Measurements from ENCODE around the gene CGB7.
A peak's percentile ranks its signal among the peaks of the same experiment; 100 is the strongest.
"Not testable (repeated sequence)": the region's sequence is repeated elsewhere in the genome, so short reads cannot be mapped to it uniquely, and the experiment has no call there.

CGB7 gene

DNA sequence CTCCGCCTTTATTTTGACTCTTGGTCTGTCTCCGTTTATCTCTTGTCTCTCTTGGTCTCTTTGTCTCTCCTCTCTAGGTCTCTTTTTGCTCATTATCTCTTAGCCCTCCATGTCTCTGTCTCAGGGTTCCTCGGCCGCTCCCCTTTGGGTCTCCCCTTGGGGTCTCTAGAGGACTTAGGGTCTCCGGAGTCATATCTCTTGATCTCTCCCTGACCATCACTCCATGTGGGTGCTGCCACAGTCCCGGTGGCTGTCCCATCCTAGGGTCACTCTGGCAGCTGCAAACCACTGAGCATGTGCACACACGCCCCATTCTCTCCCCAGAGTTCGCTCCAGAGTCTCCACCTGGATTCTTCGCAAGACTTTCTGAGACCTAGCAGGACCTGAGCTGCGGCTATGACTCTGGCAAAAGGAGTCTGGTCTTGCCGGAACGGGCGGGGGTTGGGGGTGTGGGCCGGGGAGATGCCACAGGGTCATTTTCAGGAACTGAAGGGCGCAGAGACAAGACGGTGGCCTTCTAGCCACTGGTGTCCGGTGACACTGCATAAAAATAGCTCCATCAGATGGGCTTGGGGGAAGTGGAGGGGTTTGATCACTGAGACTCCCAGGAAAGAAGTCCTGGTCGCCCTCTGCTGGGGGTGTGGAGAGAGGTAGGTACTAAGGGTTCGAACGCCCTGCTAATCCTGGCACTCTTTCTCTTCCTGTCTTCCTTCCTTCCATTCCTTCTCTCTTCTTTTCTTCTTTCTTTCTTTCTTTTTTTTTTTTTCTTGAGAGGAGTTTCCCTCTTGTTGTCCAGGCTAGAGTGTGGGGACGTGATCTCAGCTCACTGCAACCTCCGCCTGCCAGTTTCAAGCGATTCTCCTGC, 16.2 kb upstream of the CGB7 start:
- DNase-seq (ENCODE audit: low read depth in 3 of 3), result no peak

DNA sequence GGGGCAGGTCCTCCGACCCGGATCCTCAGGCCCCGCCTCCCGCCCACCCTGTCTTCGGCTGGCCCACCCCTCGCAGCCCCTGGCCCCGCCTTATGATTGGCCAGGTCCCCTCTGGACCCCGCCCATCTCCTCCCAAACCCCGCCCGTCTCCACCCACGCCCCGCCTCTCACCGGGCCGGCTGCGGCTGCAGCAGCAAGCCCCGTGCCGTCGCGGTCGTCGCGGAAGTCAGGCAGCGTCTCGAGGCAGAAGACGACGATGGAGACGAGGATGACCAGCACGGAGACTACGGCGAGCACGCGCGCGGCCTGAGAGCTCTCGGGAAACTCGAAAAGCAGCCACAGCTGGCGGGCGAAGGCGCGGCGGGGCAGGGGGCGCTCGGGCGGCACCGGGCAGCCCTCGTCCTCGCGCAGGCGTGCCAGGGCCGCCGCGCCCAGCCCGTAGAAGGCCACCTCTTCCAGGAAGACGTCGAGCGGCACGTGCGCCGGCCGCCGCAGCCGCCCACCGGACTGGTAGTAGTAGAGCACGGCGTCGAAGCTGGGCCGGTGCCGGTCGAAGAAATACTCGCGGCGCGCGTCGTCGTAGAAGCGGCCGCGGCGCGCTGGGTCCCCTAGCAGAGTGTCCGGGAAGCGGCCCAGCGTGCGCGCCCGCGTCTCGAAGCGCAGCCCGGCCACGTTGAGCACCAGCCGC, 14.5 kb upstream of the CGB7 start:
- peak in 2 of 3 experiments; percentile 15 to 27 for DNase-seq (ENCODE audit: low read depth in 3 of 3)

DNA sequence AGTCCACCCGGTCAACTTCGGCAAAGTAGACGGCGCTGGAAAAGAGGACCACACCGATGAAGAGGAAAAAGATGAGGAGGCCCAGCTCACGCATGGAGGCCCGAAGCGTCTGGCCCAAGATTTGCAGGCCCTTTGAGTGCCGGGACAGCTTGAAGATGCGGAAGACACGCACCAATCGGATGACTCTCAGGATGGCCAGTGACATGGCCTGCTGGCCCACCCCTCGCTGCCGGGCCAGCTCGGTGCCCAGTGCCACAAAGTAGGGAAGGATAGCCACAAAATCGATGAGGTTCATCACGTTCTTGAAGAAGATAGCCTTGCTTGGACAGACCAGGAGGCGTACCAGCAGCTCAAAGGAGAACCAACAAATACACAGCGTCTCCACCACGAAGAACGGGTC, 12.9 kb upstream of the CGB7 start:
- no peak for DNase-seq (ENCODE audit: low read depth in 3 of 3)

DNA sequence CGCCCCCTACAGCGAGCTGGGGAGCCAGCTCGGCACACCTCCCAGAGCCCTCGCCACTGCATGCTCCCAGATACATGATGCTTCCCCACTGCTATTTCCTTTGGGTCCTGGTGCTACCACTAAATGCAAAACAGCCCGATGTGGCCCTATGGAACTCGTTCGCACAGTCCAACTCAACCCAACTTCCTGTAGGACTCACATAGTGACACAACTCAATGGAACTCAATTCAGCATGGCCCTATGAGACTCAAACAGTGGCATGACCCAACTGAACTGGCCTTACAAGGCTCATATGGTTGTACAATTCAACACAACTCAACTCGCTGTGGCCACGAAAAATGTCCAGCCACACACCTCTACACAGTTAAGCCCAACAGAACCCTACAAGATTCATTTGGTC, 11.5 kb upstream of the CGB7 start:
- DNase-seq (ENCODE audit: low read depth in 3 of 3), result no peak

DNA sequence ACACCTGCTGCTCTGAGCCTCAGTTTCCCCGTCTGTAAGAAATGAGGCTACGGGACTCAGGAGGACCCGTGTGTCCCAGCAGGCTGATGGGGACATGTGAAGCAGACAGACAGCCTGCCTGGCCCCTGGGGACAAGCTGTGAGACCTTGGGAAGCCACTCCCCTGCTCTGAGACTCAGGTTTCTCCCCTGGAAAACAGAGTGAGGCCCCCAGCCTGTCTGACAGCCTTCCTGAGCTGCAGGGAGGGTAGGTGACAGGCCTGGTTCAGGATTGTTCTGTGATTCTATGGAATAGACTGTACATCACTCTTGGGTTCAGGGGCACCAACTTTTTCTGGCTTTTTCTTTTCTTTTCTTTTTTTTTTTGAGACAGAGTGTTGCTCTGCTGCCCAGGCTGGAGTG, 10.0 kb upstream of the CGB7 start:
- DNase-seq (ENCODE audit: low read depth in 3 of 3), result no peak

DNA sequence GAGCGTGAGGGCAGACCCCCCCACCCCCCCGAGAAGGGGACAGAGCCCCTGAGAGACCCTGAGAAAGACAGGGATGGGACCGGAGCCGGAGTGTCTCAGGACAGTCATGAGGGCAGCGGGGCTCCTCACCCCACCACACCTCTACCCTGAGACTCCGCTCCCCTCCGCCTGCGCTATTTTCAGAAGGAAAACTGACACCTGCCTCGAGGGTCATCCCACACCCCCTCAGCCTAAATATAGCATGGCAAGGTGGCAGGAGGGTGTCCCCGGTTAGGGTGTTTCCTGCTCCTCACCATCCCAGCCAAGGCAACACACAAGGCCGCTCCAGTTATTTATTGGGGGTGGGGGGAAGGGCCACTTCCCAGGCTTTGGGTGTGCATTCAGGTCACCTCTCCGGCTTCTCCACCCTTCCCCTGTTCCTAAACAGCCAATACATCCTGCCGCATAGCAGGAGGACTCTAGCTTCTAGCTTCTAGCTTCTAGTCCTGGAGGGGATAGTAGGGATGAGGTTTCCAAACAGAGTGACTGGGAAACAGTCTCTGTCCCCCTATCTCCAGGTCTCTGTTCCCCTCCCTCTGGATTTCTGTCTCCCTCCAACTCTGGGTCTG, 8.5 kb upstream of the CGB7 start:
- no peak for DNase-seq (ENCODE audit: low read depth in 3 of 3)

DNA sequence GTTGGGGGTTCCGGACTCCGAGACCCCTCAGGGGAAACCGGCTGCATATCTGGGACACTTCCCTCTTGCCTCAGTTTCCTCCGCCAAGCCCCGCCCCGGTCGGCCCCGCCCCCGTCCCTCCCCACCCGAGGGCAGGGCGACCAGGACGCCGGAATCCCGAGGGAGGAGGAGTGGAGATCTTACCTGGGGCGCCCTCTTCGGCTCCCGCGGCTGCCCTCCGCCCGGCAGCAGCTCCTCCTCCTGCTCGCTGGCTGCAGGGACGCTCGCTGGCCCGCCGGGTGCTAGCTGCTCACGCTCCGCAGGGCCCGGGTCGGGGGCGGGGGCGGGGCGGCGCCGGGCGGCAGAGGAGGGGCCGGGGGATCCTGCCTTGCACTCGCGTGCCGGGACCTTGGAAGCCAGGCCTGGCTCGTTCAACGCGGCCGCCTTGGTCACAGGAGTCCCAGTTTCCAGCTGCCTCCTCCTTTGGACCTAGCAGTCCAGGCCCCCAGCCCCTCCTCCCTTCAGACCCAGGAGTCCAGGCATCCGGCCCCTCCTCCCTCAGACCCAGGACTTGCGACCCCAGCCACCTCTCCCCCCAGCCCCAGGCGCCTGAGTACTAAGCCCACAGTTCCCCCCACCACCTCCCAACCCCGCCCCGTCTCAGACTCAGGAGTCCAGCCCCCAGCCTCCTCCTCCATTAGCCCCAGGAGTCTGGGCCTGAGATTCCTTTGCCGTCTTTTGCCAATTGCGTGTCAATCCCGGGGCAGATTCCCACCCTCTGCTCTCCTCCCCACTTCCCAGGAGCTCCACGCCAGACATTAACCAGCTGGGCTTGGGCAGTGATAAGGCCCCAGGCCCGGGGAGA, 7.4 kb upstream of the CGB7 start, which contains the start of gene NTF4:
Gene NTF4, minus strand, starts transcription at position 51 of the 844 bp plus-strand sequence. CDS start 2,821 bp downstream, outside the sequence.
- DNase-seq (ENCODE audit: low read depth in 3 of 3), result no peak

DNA sequence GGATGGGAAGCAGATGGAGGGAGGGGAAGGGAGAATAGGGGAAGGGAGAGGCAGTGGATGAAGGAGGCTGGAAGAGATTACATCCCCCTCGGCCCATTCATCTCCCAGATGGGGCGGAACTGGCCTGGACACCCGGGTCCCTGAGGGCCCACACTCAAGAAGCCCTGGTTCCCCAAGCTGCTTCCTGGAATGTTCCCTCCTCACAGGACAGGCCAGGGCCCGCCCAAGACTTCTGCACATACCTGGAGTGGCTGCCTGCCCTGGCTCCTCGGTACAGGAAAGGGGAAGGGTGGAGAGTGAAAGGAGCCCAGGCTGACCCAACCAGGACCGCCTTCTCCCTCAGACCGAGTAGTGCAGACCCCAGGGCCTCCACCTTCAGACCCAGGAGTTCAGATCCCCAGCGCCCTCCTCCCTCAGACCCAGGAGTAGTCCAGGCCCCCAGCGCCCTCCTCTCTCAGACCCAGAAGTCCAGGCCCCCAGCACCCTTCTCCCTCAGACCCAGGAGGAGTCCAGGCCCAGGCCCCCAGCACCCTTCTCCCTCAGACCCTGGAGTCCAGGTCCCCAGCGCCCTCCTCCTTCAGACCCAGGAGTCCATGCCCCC, 6.6 kb upstream of the CGB7 start:
- no peak for DNase-seq (ENCODE audit: low read depth in 3 of 3)

DNA sequence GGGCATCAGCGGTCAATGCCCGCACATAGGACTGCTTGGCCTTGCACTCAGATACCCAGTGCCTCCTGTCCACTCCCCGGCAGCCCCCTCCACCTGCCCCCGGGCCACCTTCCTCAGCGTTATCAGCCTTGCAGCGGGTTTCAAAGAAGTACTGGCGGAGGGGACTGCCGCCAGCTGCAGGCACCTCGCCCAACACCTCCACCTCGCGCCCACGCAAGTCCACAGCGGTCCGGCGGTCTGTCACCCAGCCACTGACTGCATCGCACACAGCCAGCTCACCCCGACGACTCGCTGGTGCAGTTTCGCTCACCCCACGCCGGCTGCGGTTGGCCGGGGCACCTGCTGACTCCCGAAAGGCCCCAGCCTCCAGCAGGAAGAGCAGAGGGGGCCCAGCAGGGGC, 3.9 kb upstream of the CGB7 start:
- no peak for DNase-seq (ENCODE audit: low read depth in 3 of 3)

DNA sequence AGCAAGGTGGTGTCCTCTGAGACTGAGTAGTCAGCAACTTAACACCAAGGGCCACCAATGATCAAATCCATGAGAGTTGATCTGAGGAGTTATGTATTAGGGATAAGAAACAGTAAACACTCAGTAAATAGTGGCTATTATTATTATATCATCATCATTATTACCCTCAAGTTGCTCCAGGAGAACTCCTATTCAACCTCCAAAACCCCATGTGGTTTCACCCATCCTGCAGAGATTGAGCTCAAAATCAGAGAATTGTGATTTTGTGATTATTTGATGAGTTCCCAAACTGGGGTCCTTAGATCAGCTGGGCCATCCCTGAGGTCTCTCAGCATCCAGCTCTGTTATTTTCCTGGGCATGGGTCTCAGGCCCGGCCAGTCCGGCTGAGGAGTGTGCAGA, 3.5 kb upstream of the CGB7 start:
- no peak for DNase-seq (ENCODE audit: low read depth in 3 of 3)

DNA sequence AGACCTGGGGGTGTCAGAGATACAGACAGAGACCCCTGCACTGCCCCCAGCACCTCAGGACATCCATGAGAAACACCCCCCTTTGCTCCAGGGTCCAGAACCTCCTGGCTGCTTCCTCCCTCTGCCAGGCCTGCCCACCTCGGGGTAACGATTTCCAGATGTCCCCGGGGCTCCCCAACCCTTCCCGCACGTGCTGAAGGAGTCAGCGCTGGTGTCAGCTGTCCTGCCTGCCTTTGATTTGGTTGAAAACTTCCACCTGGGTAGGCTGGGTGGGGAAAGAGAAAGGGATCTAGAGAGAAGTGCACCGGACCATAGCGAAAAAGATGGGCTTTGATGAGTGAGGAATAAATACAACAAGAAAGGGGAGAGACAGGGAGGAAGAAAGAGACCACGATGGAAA, 1.5 kb upstream of the CGB7 start:
- DNase-seq (ENCODE audit: low read depth in 3 of 3), result no peak

DNA sequence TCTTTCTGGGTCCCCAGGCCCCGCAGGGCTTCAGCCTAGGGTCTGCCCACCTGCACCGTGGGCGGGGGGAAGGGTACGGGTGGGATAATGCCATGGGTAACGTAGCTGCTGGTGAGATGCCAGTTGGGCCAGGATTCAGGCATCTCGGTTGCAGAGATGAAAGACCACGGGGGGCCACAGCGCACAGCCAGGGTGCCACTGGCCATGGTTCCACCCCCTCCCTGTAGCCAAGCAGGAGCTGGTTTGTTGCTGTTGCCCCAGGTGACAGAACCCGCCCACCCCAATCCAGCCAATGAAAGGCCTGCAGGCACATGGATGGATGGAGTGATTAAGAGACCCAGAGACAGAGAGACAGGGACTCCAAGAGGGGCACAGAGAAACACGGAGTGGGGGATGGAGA, 1.0 kb upstream of the CGB7 start:
- no peak for DNase-seq (ENCODE audit: low read depth in 3 of 3)

DNA sequence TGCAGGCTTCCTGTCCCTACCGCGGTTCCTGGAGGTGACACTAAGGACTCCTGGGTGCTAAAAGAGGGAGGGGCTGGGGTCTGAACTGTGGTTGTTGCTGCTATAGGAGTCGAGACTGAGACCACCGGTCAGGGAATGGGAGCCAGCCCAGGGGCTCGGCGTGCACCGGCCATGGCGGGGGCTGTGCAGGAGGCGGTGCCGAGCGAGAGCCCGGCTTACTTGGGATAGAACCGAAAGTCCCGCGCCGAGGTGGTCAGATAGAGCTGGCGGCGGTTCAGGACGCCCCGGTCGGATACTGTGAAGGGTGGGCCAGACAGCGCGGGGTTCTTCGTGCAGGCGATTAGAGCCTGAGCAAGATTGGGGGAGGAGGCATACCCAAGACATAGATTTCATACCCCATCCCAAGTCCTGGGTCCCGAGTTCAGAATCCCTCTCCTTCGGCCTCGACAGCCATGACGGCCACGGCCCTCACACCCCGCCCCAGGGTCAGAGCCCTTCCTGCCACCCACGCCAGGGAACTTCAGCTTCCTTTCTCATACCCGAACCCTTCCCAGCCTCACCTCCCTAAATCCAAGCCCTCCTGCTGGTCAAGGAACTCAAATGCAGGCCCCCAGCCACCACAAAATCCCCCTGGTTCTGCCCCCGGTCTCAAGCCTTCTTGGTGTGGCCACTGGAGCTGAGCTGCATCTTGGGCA, 500 bp downstream of the CGB7 start:
- DNase-seq (ENCODE audit: low read depth in 3 of 3), result not testable (repeated sequence)

DNA sequence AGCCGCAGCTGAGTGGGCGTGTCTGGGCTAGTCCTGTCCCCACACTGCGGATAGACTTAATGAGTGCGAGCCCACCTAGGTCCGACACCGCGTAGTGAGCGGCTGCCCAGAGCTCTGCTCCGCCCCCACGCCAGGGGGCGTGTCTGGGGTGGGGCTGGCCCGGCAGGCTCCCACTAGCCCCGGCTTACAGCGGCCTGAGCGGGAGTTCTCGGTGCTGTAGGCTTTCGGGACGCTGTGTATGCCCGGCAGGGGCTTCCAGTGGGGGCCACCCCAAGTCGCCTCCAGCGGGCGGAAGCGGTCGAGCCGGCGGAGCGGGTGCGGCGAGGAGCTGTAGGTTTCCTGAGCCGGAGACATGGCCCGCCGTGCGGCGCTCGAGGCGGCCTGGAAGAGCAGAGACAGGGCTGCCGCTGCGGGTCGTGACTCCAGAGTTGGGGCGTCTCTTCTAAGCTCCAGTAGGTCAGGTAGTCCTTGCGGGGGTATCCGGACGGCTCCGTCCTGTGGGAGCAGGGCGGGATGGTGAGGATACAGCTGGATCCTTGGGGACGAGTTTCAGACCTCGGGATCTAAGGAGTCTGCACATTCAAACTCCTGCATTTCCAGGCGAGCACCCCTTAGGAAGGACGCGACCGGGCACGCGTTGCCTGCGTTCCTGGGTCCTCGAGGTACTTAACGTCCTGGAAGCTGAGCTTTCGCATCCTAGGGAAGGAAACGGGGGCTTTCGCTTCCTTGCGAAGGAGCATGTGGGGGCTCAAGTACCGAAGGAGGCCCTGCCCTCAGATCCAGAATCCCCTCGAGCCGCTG, 1.2 kb downstream of the CGB7 start:
- DNase-seq (ENCODE audit: low read depth in 3 of 3), result peak; percentile 18 to 39 (median 36)

DNA sequence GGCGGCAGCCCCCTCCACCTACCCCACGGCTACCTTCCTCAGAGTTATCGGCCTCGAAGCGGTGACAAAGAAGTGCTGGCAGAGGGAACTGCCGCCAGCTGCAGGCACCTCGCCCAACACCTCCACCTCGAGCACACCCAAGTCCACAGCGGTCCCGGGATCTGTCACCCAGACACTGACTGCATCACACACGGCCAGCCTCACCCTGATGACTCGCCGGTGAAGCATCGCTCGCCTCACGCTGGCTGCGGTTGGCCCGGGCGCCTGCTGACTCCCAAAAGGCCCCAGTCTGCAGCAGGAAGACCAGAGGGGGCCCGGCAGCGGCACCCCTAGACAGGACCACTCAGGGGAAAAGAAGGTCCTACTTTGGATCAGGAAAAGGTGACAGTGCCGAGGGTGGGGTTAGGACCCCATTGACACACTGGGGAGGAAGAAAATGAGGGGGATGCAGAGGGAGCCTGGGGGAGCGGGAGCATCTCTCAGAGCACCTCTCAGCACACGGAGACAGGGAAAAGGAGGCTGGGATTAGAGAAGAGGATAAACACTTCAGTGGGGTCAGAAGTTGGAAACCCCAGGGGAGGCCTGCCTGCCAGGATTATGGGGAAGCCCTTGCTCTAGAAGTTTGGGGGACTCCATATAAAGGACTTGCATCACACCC, 7.0 kb downstream of the CGB7 start:
- not testable (repeated sequence) for DNase-seq (ENCODE audit: low read depth in 3 of 3)

DNA sequence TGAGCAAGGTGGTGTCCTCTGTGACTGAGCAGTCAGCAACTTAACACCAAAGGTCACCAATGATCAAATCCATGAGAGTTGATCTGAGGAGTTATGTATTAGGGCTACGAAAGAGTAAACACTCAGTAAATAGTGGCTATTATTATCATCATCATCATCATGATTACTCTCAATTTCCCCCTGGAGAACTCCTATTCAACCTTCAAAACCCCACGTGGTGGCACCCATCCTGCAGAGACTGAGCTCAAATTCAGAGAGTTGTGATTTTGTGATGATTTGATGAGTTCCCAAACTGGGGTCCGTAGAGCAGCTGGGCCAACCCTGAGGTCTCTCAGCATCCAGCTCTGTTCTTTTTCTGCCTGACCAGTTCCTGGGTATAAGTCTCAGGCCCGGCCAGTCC, 7.7 kb downstream of the CGB7 start:
- not testable (repeated sequence) for DNase-seq (ENCODE audit: low read depth in 3 of 3)

DNA sequence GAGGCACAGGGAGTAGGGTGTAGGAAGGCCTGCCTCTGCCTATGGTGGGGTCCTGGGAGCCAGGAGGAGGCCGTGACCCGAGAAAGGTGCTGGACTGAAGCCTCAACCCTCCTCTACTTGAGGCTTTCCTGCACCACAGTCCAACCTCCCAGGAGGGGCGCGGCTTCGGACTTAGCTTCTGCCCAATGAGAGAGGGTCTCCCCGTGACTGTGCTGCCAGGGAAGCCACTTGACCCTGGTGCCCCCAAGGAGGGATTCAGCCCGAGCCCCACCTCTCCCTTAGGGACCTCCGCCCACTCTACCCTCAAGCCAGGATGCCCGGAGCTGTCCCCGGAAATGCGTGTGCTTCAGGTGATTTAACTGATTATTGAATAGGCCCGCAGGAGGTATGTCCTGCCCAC, 8.5 kb downstream of the CGB7 start, which contains the start of gene CGB8:
Gene CGB8, minus strand, starts transcription at position 101 of the 400 bp plus-strand sequence. CDS start 372 bp downstream, outside the sequence.
- DNase-seq (ENCODE audit: low read depth in 3 of 3), result not testable (repeated sequence)

DNA sequence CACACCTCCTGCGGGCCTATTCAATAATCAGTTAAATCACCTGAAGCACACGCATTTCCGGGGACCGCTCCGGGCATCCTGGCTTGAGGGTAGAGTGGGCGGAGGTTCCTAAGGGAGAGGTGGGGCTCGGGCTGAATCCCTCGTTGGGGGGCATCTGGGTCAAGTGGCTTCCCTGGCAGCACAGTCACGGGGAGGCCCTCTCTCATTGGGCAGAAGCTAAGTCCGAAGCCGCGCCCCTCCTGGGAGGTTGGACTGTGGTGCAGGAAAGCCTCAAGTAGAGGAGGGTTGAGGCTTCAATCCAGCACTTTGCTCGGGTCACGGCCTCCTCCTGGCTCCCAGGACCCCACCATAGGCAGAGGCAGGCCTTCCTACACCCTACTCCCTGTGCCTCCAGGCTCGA, 14.0 kb downstream of the CGB7 start, which contains the start of gene CGB5:
Gene CGB5, plus strand, starts transcription at position 301 of the 400 bp plus-strand sequence. CDS start 362 bp downstream, outside the sequence.
- DNase-seq (ENCODE audit: low read depth in 3 of 3), result not testable (repeated sequence)

DNA sequence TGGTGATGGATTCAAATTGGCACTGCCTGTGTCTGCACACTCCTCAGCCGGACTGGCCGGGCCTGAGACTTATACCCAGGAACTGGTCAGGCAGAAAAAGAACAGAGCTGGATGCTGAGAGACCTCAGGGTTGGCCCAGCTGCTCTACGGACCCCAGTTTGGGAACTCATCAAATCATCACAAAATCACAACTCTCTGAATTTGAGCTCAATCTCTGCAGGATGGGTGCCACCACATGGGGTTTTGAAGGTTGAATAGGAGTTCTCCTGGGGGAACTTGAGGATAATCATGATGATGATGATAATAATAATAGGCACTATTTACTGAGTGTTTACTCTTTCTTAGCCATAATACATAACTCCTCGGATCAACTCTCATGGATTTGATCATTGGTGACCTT, 14.9 kb downstream of the CGB7 start:
- DNase-seq (ENCODE audit: low read depth in 3 of 3), result not testable (repeated sequence)
